ENCODE measurements around the gene SLC34A2. TPM values are rescaled to one million over a fixed set of nuclear protein-coding genes. Genes with fewer than 3 reads are reported as not detected.

SLC34A2 gene
- total RNA-seq, 4 donors from 2014 or later = 0.83 to 10.3 (median 6.9) TPM

DNA sequence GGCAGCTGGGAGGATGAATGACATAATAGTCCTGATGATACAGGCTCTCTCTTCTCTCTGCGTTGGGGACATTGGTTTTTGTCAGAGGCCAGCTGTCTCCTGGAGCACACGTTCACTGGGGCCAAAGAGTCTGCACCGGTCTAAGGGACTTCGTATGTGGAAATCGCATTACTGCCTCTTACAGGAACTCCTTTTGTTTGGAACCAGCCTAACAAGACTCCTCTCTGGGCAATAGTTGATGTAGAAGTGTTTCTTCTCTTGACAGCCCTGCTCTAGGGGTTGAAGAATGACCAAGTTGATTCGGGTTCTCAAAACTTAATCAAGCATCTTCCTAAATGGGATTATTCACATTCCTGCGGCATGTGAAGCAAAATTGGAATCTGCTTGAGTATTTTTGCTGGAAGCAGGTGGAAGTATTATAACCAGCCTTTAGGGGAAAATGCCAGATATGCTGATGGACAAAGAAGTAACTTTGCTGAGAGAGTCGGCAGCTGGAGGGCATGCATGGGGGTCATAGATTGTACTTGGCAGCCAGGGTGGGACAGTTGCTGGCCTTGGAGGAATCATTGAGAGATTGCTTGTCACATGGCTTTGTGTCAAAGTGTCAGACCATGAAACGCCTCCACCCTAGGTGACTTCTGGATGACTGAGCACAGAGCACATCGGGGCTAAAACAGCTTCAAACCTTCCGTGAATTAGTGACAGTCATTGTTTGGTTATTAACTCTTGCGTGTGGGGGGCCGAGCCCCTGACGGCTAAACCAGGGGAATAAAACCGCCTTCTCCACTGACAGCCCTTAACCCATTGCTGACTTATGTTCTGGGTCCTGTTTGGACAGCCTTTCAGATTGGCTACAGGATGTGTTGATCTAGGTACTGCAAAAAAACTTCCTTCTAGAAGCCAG, 34.4 kb upstream of the SLC34A2 start:
- Histone ChIP-seq H3K27ac (no peak overlapping the region), H3K4me3 (no peak overlapping the region), H3K27me3 (no peaks in the 10 kb centered on the region), H3K4me1 (no peaks in the 10 kb centered on the region), H3K36me3 (no peaks in the 10 kb centered on the region), H3K9me3 (no peaks in the 10 kb centered on the region)
- TF ChIP-seq POLR2A (IDR thresholded peaks at IDR 0.05) = no peak
- DNase-seq = no peak

DNA sequence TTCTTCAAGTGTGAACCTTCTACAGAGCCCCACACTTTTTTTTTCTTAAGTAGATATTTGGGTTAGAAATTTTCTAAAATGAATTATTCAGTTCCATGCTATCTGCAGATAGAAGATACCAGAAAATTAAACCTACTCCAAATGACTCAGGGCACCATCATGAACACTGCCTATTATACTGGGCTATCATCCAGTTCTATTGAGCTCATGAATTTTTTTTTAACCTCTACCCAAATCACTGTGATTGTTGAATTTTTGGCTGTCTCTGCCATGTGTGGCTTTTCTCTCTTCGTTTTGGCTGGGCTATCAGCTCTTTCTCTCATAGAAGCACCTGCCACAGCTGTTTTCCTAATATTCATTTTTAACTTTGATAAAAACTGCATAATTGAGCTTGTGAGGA, 31.0 kb upstream of the SLC34A2 start:
- H3K27ac ChIP-seq = no peak overlapping the region
- no peak for DNase-seq

DNA sequence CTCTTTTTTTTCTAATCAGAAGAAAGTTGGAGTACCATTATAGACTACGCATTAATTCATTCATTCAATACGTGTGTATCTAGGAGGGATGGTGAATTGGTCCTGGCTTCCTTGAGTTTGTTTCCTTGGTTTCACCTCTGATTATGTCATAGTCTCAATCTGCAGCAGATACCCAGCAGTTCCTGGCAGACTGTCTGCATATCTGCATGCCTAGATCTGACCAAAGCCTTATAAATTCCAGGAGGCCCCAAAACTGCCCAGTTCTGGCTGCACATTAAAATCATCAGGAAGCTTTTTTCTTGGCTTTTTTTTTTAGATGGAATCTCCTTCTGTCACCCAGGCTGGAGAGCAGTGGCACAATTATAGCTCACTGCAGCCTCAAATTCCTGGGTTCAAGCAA, 27.2 kb upstream of the SLC34A2 start:
- Histone ChIP-seq H3K27ac (no peak overlapping the region), H3K36me3 (no peaks in the 10 kb centered on the region), H3K4me1 (no peaks in the 10 kb centered on the region), H3K9me3 (no peaks in the 10 kb centered on the region), H3K27me3 (no peaks in the 10 kb centered on the region), H3K4me3 (no peak overlapping the region)
- no peak for DNase-seq
- TF ChIP-seq, protein P1, sequence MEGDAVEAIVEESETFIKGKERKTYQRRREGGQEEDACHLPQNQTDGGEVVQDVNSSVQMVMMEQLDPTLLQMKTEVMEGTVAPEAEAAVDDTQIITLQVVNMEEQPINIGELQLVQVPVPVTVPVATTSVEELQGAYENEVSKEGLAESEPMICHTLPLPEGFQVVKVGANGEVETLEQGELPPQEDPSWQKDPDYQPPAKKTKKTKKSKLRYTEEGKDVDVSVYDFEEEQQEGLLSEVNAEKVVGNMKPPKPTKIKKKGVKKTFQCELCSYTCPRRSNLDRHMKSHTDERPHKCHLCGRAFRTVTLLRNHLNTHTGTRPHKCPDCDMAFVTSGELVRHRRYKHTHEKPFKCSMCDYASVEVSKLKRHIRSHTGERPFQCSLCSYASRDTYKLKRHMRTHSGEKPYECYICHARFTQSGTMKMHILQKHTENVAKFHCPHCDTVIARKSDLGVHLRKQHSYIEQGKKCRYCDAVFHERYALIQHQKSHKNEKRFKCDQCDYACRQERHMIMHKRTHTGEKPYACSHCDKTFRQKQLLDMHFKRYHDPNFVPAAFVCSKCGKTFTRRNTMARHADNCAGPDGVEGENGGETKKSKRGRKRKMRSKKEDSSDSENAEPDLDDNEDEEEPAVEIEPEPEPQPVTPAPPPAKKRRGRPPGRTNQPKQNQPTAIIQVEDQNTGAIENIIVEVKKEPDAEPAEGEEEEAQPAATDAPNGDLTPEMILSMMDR (IDR thresholded peaks at IDR 0.05) = no peak
- TF ChIP-seq POLR2A (IDR thresholded peaks at IDR 0.05) = no peak

More for the DNA sequence above, 31.0 kb upstream of the SLC34A2 start:
- H3K4me3 ChIP-seq = no peak overlapping the region
- no peaks in the 10 kb centered on the region for H3K36me3 ChIP-seq
- H3K9me3 ChIP-seq = no peaks in the 10 kb centered on the region
- TF ChIP-seq, protein P1 (IDR thresholded peaks at IDR 0.05) = no peak
- no peak for TF ChIP-seq POLR2A (IDR thresholded peaks at IDR 0.05)
- no peaks in the 10 kb centered on the region for H3K4me1 ChIP-seq
- no peaks in the 10 kb centered on the region for H3K27me3 ChIP-seq

DNA sequence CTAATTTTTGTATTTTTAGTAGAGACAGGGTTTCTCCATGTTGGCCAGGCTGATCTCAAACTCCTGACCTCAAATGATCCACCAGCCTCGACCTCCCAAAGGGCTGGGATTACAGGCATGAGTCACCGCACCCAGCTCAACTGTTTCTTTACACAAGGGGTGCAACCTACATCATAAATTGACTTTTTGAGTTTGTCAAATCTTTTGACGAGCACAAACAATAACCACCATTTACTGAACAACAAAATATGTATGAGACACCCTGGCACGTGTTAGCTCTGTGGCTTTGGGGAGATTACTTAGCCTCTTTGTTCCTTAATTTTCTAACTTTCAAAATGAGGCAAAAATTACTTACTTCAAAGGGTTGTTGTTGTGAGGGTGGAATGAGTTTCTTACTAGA, 23.5 kb upstream of the SLC34A2 start:
- H3K27me3 ChIP-seq = no peaks in the 10 kb centered on the region
- peaks cover 0 to 3% (median 0%) of the 10 kb centered on the region in 4 donors for H3K9me3 ChIP-seq
- H3K27ac ChIP-seq = no peak overlapping the region
- no peaks in the 10 kb centered on the region for H3K4me1 ChIP-seq
- peak in 1 of 3 donors; percentile 37 for DNase-seq
- no peak for TF ChIP-seq POLR2A (IDR thresholded peaks at IDR 0.05)
- TF ChIP-seq, protein P1 (IDR thresholded peaks at IDR 0.05) = no peak
- no peaks in the 10 kb centered on the region for H3K36me3 ChIP-seq
- H3K4me3 ChIP-seq = no peak overlapping the region

DNA sequence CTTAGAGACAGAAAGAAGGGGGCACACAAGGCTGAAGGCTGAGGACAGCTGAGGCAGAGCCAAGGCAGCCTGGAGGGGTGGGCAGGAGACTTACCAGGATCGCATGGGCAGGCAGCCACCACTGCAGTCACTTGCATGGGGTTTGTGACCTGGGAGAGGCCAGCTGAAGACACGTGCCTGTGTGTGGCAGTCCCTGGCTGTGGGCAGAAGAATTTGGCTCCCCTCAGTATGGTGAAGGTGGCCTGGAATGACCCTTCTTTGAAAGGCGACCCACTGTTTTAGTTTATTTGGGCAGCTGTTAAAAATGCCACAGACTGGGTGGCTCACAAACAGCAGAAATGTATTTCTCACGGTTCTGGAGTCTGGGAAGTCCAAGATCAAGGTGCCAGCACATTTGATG, 22.1 kb upstream of the SLC34A2 start:
- TF ChIP-seq, protein P1 (IDR thresholded peaks at IDR 0.05) = no peak
- TF ChIP-seq POLR2A (IDR thresholded peaks at IDR 0.05) = no peak
- no peaks in the 10 kb centered on the region for H3K4me1 ChIP-seq
- no peak overlapping the region for H3K27ac ChIP-seq
- no peaks in the 10 kb centered on the region for H3K27me3 ChIP-seq
- DNase-seq = peak in 1 of 3 donors; percentile 13
- H3K9me3 ChIP-seq = peaks cover 0 to 3% (median 0%) of the 10 kb centered on the region in 4 donors
- H3K4me3 ChIP-seq = no peak overlapping the region
- no peaks in the 10 kb centered on the region for H3K36me3 ChIP-seq

DNA sequence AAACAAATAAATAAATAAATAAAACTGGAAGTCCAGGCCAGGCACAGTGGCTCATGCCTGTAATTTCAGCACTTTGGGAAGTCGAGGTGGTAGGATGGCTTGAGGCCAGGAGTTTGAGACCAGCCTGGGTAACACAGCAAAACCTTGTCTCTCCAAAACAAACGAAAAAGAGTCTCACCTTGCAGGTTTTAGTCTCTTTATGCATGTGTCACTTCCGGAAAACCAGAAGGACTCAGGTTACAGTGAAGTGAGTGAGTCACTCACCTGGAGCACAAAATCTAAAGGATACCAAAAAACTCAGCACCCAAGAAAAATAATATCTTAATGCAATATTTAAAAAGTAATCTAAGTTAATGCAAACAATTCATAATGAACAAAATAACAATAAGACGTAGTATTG, 20.1 kb upstream of the SLC34A2 start:
- H3K9me3 ChIP-seq = peaks cover 0 to 3% (median 0%) of the 10 kb centered on the region in 4 donors
- TF ChIP-seq, protein P1 (IDR thresholded peaks at IDR 0.05) = no peak
- TF ChIP-seq POLR2A (IDR thresholded peaks at IDR 0.05) = no peak
- no peaks in the 10 kb centered on the region for H3K4me1 ChIP-seq
- no peaks in the 10 kb centered on the region for H3K27me3 ChIP-seq
- no peaks in the 10 kb centered on the region for H3K36me3 ChIP-seq
- no peak overlapping the region for H3K27ac ChIP-seq
- H3K4me3 ChIP-seq = no peak overlapping the region
- peak in 1 of 3 donors; percentile 0 for DNase-seq
